Activated T-helper 2 cell treated with anti-CD3 and anti-CD28 coated beads, Interferon-gamma antibody, Interleukin-2, Interleukin-4, amounts not matched to agents 10 μg/mL and 5 μg/mL and 100 μg/mL, durations not matched to agents 14 hours and 24 hours and 36 hours (primary cell): ENCODE data around the gene SERPINA12. TPM values are rescaled to one million over a fixed set of nuclear protein-coding genes. Genes with fewer than 3 reads are reported as not detected.

Source experiments
- DNase-seq: peaks from one replicate; pipeline ENCODE4 v3.0.0; 2021; ENCODE audit warnings: low spot score
- H3K27ac Mint-ChIP-seq: one replicate; pipeline ENCODE4 v1.8.0; 2021; ENCODE audit warnings: mixed read lengths
- H3K27me3 Mint-ChIP-seq: one replicate; pipeline ENCODE4 v1.8.0; 2021; ENCODE audit warnings: low read depth, mixed read lengths
- H3K36me3 Mint-ChIP-seq: one replicate; pipeline ENCODE4 v1.8.0; 2021; ENCODE audit warnings: low read depth, mixed read lengths
- H3K4me1 Mint-ChIP-seq: one replicate; pipeline ENCODE4 v1.8.0; 2021; ENCODE audit warnings: low read depth, mixed read lengths
- H3K4me3 Mint-ChIP-seq: one replicate; pipeline ENCODE4 v1.8.0; 2021; ENCODE audit warnings: low read depth, mild to moderate bottlenecking, moderate library complexity, mixed read lengths
- H3K9me3 Mint-ChIP-seq: one replicate; pipeline ENCODE4 v1.8.0; 2021; ENCODE audit warnings: mixed read lengths
- intact Hi-C: fragments of 100-400 bp; cut with micrococcal nuclease; formaldehyde crosslinking; loops from one replicate; pipeline ENCODE4 v1.15.1; 2023
- total RNA-seq: library from RNA; stranded (reverse); gene quantifications from 2 replicates; pipeline ENCODE4 v1.2.3, GENCODE V29; 2022

SERPINA12 gene, protein sequence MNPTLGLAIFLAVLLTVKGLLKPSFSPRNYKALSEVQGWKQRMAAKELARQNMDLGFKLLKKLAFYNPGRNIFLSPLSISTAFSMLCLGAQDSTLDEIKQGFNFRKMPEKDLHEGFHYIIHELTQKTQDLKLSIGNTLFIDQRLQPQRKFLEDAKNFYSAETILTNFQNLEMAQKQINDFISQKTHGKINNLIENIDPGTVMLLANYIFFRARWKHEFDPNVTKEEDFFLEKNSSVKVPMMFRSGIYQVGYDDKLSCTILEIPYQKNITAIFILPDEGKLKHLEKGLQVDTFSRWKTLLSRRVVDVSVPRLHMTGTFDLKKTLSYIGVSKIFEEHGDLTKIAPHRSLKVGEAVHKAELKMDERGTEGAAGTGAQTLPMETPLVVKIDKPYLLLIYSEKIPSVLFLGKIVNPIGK
- not detected in 2 replicates for total RNA-seq

DNA sequence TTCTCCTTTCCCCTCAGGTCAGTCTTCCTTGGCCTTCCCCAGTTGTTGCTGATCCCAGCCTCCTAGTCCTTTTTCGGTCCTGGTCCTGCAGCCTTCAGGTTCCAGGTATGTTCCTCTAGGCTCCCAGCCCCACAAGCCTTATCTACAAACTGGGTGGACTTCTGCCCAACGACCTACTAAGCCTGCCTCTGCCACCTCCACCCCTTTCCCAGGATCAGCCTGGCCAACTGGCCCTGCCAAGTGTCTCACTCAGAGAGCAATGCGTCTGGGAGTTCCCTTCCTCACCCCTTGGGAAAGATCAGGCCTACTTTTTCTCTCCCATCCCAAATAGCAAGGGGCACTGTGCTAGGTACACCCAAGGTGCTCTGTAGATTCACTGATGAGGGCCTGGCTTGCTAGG, at the start of gene SERPINA12:
Gene SERPINA12, minus strand, starts transcription at position 114 of the 400 bp plus-strand sequence. CDS start 11,072 bp downstream, outside the sequence.
- no peak within 1 kb of the TSS for H3K27ac Mint-ChIP-seq
- H3K4me3 Mint-ChIP-seq, result no peak within 1 kb of the TSS
- no peaks in the 10 kb centered on the region for H3K36me3 Mint-ChIP-seq
- no peak for DNase-seq
- intact Hi-C loops, result no loop called here
- H3K4me1 Mint-ChIP-seq, result no peaks in the 10 kb centered on the region
- no peaks in the 10 kb centered on the region for H3K9me3 Mint-ChIP-seq
- no peaks in the 10 kb centered on the region for H3K27me3 Mint-ChIP-seq

DNA sequence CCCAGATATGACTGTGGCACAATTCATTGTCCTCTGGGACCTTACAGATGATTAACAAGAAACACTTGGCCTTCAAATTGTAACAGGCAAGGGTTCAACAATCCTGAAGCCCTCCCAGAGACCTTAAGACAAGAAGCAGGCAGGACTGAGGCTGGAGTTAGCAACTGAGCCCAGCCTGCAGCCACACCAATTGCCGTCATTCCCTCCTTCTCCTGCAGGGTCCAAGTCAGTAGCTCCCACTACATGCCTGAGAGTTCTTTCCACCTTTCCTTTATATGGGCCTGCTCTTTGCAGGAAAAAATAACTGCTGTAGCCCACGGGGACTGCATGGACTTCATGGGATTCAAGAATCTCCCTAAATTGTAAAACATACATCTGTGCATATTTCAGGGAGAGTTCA, 49.6 kb upstream of the SERPINA12 start:
- DNase-seq, result no peak
- Mint-ChIP-seq H3K27me3 (peaks cover 2% of the 10 kb centered on the region), H3K36me3 (no peaks in the 10 kb centered on the region), H3K27ac (no peak overlapping the region), H3K4me3 (no peak overlapping the region), H3K9me3 (no peaks in the 10 kb centered on the region), H3K4me1 (no peaks in the 10 kb centered on the region)
- intact Hi-C loops, result no loop called here

DNA sequence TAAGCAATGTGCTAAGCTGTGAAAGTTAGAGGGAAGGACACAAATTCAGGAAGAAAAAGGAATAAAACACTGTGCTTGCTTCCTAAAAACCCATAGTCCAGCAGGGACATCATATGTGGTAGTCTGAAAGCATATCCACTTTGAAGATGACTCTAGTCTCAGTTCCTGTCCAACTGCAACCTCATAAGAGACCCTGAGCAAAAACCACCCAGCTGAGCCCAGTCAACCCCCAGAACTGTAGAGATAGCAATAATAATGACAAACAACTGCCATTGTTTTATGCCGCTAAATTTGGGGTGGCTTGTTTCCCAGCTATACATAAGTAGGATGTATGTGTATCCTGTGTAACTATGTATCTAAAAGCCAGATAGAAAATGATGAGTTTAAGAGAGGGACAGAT, 48.1 kb upstream of the SERPINA12 start:
- no peak for DNase-seq
- no peak overlapping the region for H3K27ac Mint-ChIP-seq
- intact Hi-C loops, result no loop called here
- H3K4me1 Mint-ChIP-seq, result no peaks in the 10 kb centered on the region
- no peaks in the 10 kb centered on the region for H3K36me3 Mint-ChIP-seq
- H3K4me3 Mint-ChIP-seq, result no peak overlapping the region
- H3K9me3 Mint-ChIP-seq, result no peaks in the 10 kb centered on the region
- peaks cover 9% of the 10 kb centered on the region for H3K27me3 Mint-ChIP-seq

DNA sequence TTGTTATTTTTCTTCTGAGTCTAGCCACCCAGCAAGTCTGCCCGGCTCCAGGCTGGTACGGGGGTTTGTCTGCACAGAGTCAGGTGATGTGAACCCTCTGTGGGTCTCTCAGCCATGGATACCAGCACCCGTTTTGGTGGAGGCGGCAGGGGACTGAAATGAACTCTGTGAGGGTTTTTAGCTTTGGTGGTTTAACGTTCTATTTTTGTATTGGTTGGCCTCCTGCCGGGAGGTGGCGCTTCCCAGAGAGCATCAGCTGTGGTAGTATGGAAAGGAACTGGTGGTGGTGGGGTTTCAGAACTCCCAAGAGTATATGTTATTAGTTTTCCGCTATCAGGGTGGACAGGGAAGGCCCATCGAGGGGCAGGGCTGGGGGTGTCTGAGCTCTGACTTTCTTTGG, 46.7 kb upstream of the SERPINA12 start:
- no peak overlapping the region for H3K4me3 Mint-ChIP-seq
- H3K4me1 Mint-ChIP-seq, result no peaks in the 10 kb centered on the region
- DNase-seq, result no peak
- H3K27me3 Mint-ChIP-seq, result peaks cover 10% of the 10 kb centered on the region
- H3K36me3 Mint-ChIP-seq, result no peaks in the 10 kb centered on the region
- no peak overlapping the region for H3K27ac Mint-ChIP-seq
- intact Hi-C loops, result no loop called here
- H3K9me3 Mint-ChIP-seq, result no peaks in the 10 kb centered on the region

DNA sequence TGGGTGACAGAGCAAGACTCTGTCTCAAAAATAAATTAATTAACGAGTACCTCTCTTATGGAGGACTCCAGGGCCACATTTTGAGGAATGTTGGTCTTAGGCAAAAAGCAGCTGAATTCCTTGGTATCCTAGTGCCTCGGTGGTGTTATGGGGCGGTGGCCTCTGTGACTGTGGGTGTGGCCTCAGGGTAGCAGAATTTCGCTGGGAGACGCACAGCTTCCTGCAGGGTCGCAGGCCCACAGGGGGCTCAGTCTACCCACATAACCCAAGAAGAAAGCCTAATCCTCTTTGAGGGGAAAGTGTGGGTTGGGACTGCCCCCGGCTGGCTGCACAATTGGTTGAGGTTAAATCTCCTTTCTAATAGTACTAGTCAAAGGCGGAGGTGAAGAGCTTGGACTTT, 40.8 kb upstream of the SERPINA12 start:
- Mint-ChIP-seq H3K9me3 (no peaks in the 10 kb centered on the region), H3K36me3 (no peaks in the 10 kb centered on the region), H3K4me1 (no peaks in the 10 kb centered on the region), H3K27ac (no peak overlapping the region), H3K27me3 (peaks cover 8% of the 10 kb centered on the region), H3K4me3 (no peak overlapping the region)
- intact Hi-C loops, result no loop called here
- no peak for DNase-seq

DNA sequence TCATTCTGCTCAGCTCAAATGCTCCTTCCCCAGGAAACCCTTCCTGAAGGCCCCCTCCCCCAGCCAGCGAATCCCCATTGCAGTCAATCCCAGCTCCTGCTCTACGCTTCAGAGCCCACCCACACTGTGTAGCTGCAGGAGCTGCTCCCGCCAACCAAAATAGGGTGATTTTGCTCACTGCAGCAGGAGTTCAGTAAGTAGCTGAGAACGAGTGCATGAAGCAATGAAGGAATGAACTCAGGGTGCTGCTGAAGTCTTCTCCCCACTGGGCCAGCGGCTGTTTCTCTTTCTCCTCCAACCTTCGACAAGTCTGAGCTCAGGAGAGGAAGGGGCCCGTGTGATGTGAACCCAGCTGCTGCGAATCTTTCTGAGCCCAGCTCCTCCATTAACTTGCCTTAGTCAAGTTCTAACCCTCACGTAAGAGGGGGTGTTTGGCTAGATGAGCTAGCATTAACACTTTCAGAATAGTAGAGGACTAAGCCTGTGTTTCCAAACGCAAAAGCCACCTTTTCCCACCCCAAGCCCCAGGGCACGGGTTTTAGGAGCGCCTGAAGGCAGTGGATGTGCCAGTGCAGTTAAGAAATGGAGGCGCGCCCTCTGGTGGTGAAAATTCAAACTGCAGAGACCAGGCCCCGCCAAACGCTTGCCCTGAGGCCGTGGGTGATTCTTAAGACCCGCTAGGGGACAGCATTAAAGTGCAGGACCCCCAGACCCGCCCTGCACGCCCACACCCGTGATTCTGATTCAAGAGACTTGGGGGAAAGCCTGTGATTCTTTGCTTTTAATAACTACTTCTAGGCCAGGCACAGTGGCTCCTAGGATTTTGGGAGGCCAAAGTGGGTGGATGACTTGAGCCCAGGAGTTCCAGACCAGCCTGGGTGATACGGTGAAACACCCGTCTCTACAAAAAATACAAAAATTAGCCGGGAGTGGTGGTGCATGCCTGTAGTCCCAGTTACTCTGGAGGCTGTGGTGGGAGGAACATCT, 40.0 kb upstream of the SERPINA12 start:
- no peak overlapping the region for H3K27ac Mint-ChIP-seq
- no peaks in the 10 kb centered on the region for H3K36me3 Mint-ChIP-seq

DNA sequence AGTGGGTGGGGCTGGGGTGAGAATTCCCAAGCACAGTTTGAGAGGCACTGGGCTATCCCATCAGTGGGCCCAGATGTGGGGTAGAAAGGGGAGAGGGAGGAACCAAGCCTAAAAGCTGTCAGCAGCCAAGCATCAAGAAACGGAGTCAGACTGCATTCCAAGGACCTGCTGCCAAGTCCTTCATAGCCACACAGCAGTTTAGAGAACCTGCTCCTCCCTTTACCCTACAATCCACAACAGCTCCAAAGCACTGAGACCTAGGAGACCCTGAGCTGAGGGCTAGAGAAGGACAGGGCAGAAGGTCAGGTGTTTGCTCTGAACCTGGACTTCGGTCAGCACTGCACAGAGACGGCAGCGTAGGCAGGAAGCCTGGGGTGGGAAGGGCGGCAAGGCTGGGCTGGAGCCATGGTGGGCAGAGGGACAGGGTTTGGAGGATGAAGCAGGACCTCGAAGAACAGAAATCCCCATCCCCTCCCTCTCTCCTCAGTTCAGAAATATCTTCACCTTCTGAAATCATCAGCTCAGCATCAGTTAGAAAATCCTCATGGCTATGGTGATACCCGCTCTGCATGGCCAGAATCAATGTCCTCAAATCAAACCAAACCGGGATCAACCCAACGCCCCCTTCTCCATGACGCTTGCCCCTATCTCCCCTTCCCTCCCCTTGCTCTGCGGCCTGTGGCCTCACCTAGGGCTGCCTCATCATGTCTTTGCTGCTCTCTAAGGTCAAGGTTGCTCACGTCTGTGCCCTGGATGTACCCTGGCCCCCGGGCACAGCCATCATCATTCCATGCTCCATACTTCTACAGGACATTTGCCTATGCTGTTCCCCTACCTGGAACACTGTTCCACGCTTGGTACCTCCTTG, 39.1 kb upstream of the SERPINA12 start:
- Mint-ChIP-seq H3K36me3 (no peaks in the 10 kb centered on the region), H3K4me1 (no peaks in the 10 kb centered on the region), H3K4me3 (no peak overlapping the region), H3K27ac (no peak overlapping the region), H3K27me3 (peaks cover 6% of the 10 kb centered on the region), H3K9me3 (no peaks in the 10 kb centered on the region)
- intact Hi-C loops, result loop anchor here (2.0 kb wide), 1 partner anchor 114 kb away; no protein-coding TSS in a partner anchor
- DNase-seq, result no peak

More for the DNA sequence above, 40.0 kb upstream of the SERPINA12 start:
- peaks cover 8% of the 10 kb centered on the region for H3K27me3 Mint-ChIP-seq
- H3K4me1 Mint-ChIP-seq, result no peaks in the 10 kb centered on the region
- H3K9me3 Mint-ChIP-seq, result no peaks in the 10 kb centered on the region
- no peak overlapping the region for H3K4me3 Mint-ChIP-seq
- DNase-seq, result peak; percentile 24
- intact Hi-C loops, result loop anchor here (2.0 kb wide), 1 partner anchor 114 kb away; no protein-coding TSS in a partner anchor

DNA sequence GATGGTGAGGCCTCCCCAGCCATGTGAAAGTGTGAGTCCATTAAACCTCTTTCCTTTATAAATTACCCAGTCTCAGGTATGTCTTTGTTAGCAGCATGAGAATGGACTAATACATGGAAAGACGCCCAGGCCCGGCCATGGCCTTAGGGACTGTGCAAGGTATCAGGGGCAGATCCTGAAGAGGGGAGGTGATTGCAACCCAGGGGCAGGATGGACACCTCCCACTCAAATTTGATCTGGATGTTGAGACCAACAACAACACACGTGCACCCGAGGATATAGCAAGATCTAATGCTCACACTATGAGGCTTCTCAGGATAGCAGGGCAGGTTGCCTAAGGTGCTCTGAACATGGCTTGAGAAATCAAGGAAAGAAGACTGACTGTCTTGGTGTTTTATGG, 38.5 kb upstream of the SERPINA12 start:
- intact Hi-C loops, result loop anchor here (2.0 kb wide), 1 partner anchor 113 kb away; no protein-coding TSS in a partner anchor
- no peak overlapping the region for H3K4me3 Mint-ChIP-seq
- peaks cover 2% of the 10 kb centered on the region for H3K27me3 Mint-ChIP-seq

DNA sequence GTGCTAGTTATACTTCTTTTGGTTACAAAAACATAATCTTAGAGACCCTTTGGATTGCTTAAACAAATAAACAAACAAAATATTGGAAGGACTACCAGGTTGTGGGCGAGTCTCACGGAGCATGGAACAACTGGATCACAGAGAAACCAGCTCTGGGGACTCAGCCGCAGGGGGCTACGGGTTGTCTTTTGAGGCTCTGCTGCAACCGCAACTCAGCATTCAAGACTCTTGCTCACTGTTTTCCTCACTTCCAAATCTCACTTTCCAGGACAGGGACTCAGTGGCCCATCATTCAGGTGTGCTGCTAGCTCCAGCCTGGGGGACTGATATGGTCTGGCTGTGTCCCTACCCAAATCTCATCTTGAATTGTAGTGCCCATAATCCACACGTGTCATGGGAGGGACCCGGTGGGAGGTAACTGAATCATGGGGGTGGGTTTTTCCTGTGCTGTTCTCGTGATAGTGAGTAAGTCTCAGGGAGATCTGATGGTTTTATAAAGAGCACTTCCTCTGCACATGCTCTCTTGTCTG, 37.9 kb upstream of the SERPINA12 start:
- Mint-ChIP-seq H3K27me3 (peaks cover under 1% of the 10 kb centered on the region), H3K36me3 (no peaks in the 10 kb centered on the region), H3K4me1 (no peaks in the 10 kb centered on the region), H3K4me3 (no peak overlapping the region), H3K9me3 (no peaks in the 10 kb centered on the region), H3K27ac (no peak overlapping the region)
- DNase-seq, result no peak
- intact Hi-C loops, result no loop called here

More for the DNA sequence above, 38.5 kb upstream of the SERPINA12 start:
- no peaks in the 10 kb centered on the region for H3K36me3 Mint-ChIP-seq
- no peaks in the 10 kb centered on the region for H3K4me1 Mint-ChIP-seq
- DNase-seq, result no peak
- no peaks in the 10 kb centered on the region for H3K9me3 Mint-ChIP-seq
- H3K27ac Mint-ChIP-seq, result no peak overlapping the region

DNA sequence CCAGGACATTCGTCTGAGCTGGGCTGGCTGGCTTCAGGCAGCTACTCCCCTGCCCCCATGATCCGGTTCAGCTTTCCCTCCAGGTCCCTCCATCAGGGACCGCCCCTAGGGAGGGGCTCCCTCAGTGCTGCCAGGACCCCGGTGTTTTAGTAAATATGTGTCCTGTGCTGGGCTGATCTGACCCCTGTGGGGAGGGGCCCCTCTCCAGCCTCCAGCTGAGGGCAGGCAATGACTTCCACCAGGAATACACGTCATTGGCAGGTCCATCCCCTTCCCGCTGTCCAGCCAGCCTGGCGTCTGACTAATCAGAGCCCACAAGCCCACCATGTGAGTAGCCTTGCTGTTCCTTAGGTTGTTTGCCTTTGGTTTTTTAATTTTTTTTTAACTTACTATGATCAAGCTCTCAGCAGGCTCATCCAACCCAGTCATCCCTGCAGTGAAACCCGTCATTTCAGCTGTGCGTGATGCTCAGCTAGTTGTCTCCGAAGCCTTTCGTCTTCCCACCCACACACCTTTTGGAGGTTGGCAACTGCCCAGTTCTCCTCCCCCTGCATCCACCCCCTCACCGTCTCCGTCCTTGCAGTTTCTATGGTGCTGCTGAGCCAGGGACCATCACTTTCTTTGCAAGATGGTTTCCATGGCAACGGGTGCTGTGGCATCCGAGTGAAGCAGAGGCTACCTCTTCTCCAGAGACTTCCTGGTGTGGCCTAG, 36.0 kb upstream of the SERPINA12 start:
- no peaks in the 10 kb centered on the region for H3K36me3 Mint-ChIP-seq
- H3K9me3 Mint-ChIP-seq, result no peaks in the 10 kb centered on the region
- no peak overlapping the region for H3K4me3 Mint-ChIP-seq
- H3K4me1 Mint-ChIP-seq, result no peaks in the 10 kb centered on the region
- DNase-seq, result no peak
- no peaks in the 10 kb centered on the region for H3K27me3 Mint-ChIP-seq
- intact Hi-C loops, result no loop called here
- H3K27ac Mint-ChIP-seq, result no peak overlapping the region

DNA sequence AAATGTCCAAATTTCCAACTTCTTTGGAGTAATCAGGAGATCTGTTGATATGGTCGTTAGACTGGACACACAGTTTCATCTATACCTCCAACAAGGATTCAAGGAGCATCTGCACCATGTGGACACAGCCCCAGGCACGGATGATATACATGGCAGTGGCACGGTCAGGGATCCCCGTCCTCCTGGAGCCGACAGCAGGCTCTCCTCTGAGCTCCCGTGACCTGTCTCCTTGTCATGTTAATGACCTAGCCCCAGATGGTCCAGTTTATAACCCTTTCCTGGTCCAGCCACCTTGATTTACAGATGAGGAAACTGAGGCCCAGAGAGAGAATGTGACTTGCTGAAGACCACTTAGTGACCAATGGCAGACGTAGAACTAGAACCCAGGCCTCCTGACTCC, 35.5 kb upstream of the SERPINA12 start:
- H3K4me3 Mint-ChIP-seq, result no peak overlapping the region
- intact Hi-C loops, result no loop called here
- no peak overlapping the region for H3K27ac Mint-ChIP-seq
- H3K27me3 Mint-ChIP-seq, result no peaks in the 10 kb centered on the region
- DNase-seq, result no peak
- no peaks in the 10 kb centered on the region for H3K9me3 Mint-ChIP-seq
- H3K36me3 Mint-ChIP-seq, result no peaks in the 10 kb centered on the region
- H3K4me1 Mint-ChIP-seq, result no peaks in the 10 kb centered on the region
